HS-5 (cell line): Measurements from ENCODE around the gene SLC25A42.
"Not testable (repeated sequence)": the region's sequence is repeated elsewhere in the genome, so short reads cannot be mapped to it uniquely, and the experiment has no call there.

Experiments used
- DNase-seq: peaks from one replicate; pipeline ENCODE4 v3.0.0-alpha.2; 2012; ENCODE audit warnings: low read depth

The SLC25A42 gene

DNA sequence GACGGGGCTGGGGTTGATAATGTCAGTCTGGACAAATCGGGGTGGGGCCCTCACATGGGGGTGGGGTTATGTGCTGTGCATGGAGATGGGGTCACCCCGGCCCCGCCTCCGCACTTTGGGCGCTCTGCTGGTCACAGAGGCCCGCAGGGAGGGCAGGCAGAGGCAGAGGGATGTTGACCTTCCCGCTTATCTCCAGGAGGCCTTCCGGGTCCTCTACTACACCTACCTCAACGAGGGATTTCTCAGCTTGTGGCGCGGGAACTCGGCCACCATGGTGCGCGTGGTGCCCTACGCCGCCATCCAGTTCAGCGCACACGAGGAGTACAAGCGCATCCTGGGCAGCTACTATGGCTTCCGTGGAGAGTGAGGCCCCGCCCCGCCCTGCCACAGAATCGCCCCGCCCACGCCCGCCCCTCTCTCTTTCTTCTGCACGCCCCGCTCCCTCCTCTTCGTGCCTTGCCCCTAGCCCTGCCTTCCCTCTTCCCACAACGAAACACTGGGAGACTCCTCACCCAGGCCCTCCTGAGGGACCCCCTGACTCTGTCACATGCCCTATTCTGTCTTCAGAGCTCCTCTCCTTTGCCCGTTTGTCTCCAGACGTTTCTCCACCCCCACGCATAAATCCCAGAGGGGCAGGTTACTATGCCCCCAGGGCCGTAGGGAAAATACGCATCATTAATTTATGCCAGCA, 41.7 kb downstream of the SLC25A42 start:
- no peak for DNase-seq

DNA sequence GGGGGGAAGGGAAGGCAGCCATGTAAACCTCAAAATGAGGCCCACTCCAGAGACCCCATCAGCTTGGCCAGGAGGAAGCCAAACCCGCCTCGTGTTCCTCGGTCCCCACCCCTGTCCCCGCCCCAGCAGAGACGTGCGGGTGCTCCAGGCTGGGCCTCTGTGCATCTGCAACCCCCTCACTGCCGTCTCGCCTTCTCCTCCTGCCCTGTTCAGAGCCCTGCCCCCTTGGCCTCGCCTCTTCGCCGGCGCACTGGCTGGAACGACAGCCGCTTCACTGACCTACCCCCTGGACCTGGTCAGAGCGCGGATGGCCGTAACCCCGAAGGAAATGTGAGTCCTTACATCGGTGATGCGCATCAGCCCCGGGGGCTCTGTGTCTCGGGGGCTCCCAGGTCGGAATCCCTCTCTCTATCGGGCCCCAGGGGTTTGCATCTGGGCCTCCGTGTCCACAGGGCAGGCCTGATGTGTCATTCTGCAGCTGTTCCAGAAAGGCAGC, 42.3 kb downstream of the SLC25A42 start:
- no peak for DNase-seq

GRCh38 chr19:19106938-19107337, 43.1 kb downstream of the SLC25A42 start:
- DNase-seq = not testable (repeated sequence)

- no peak for DNase-seq
Measured at GRCh38 chr19:19107654-19108053, 43.9 kb downstream of the SLC25A42 start.

- no peak for DNase-seq
Measured at GRCh38 chr19:19109601-19110000, 45.8 kb downstream of the SLC25A42 start.

DNA sequence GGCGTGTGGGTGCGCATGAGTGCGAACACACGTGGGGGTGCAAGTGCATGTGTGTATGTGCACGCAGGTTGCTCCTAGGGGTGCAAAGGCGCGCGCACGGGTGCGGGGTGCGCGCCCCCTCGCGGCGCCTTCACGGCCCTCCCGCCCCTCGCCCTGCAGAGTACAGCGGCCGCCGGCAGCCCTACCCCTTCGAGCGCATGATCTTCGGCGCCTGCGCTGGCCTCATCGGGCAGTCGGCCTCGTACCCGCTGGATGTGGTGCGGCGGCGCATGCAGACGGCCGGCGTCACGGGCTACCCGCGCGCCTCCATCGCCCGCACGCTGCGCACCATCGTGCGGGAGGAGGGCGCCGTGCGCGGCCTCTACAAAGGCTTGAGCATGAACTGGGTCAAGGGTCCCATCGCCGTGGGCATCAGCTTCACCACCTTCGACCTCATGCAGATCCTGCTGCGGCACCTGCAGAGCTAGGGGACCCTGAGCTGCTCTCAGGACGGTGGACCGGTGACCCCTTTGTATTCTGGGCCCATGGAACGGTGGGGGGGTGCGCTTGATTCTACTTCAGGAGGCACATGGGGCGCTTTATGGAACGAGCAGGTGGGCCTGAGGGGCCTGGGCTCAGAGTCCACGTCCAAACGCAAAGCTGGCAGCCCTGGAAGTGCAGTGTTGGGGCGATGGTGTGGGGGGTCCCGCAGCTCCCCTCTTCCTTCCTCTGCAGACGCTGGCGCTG, 46.8 kb downstream of the SLC25A42 start:
- DNase-seq = no peak

DNA sequence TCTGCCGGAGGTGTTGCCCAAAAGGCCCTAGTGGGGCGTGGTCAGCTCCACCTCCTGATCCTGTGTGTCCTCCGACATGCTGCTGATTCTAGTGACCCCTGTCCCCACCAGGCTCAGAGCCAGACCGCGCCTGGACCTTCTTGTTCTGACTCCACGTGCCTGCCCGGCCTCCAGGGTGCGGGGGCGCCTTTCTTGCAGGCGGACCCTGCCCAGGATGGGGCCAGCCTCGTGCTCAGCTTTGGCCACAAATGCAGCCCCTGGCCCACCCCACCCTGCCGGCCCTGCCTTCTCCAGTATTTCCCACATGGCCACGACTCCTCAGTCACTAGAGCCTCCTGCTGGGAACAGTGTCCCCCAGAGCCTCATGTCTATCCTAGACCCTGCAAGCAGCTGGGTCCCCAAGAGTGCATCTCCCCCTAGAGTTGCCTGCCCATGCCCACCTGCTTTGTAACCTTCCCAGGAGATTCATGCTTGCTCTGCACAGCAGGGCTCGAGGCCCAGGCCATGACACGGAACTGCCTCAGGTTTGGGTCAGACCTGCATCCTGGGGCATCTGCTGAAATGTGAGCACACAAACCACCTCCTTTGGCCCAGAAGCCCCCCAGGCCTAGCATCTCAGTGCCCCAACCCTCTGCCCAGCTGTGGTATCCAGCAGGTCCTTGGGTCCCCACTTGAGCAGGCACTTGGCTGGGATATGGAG, 47.5 kb downstream of the SLC25A42 start:
- DNase-seq = no peak

DNA sequence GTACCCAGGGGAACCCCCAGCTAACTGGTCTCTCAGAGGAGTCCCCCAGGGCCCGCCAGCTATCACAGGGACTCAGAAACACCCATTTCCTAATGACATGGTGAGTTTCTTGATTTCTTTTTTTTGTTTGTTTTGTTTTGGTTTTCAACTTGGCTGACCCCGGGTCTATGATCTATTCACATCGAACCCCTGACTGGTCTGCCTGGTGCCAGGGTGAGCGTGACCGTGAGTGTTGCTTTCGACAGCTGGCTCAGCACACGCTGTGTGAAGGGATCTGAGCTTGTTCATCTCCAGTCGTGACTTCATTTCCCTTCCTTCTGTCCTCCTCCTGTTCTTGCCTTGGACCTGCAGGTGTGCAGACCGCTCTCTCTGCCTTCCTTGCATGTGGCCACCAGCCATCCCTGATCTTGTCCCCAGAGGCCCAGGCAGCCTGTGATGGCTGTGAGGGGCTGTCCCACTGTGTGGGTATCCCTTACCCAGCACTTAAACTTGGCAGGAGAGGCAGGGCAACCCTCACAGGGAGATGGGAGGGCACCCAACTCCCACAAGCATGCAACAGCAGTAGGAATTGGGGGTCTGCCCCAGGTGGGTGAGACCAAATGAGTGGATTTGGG, 48.3 kb downstream of the SLC25A42 start:
- no peak for DNase-seq

DNA sequence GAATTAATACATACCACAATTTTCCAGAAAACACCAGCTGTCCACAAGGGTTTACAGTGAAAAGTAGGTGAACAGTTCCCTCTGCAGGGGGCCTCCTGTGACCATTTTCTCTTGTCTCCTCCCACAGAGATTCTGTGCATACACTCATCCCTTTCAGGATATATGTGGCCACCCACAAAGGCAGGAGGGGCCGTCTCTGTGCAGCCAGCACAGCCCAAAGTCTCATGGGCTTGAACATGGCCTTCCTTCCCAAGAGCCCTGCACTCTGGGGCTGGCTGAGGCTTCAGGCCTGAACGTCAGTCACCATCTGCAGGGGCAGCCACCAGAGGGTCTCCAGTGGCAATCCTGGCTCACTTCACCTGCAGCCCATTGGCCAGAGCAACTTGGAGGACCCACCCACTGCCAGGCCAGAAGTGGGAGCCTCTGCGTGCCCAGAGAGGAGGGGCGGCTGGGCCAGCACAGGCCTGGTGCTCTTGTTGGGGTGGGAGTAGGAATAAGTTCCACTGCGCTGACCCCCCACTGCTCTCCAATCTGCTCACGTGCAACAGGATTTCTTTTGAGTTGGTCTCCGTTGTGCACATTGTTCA, 49.3 kb downstream of the SLC25A42 start:
- no peak for DNase-seq

DNA sequence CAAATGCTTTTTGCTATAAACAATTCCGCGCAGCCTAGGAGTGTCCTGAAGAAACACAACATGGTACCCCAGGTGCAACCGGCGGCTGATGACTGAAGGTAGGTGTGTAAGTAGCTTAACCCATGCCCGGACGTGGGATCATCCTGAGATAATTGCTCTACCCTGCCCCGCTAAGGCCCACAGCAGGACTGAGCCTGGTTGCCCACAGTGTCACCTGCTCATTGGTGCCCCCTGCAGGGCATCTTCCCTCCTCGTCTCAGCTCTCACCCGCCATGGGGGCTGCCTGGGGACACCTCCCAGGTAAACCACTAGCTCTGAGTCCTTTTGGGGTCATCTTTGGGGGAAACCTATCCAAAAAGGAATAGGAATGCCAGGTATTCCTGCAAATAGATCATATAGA, 52.2 kb downstream of the SLC25A42 start:
- DNase-seq = no peak

- no peak for DNase-seq
Measured at GRCh38 chr19:19119325-19120237, 55.8 kb downstream of the SLC25A42 start.

DNA sequence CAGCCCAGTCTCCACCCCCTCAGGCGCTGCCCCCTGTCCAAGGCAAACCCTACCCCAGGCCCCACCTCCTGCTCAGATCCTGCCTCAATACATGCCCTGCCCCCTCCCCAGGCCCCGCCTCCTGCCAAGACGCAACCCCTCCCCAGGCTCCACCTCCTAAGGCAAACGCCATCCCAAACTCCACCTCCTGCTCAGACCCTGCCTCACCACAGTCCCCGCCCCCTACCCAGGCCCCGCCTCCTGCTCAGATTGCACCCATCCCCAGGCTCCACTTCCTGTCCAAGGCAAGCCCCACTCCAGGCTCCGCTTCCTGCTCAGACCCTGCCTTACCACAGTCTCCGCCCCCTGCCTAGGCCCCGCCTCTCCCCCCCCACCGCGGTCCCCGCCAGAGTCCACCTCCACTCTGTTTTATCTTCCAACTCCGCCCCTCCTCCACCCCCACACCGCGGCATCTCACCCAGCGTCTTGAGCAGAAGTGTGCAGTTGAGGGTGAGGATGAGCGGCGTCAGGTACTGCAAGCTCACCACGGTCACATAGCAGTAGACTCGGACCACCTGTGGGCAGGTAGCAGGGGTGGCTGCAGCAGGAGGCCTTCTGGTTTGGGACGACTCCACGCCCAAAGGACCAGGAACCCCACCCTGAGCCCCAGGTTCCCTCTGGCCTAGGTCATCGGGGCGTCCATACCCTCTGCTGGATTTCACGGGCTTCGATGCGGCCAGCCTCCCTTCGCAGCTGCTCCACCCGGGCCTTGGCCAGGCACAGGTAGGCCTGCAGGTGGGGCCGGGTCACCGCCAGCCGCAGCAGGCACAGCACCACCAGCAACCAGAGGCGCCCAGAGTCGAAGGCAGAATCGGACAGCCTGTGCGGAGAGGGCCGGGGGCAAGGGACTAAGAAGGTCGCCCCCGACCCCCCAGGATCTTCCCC, 56.8 kb downstream of the SLC25A42 start:
- DNase-seq = no peak

DNA sequence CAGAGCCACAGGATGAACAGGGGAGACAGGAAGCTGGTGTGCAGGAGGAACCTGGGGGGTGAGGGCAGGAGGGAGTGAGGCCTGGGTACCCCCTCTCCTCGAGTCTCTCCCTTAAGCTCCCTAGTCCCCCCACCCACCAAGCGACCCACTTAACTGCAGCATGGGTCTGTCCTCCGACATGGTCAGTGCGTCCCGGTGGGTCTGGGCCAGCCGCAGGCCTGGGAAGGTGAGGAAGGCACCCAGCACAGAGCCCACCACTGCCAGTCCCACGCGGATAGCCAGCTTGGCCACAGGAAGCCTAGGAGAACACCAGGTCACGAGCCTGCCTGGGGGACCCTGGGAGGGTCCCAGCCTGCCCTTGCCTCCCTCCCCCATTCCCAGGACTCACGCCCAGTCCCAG, 57.6 kb downstream of the SLC25A42 start:
- DNase-seq = no peak

- no peak for DNase-seq
Measured at GRCh38 chr19:19122902-19123301, 59.1 kb downstream of the SLC25A42 start.

DNA sequence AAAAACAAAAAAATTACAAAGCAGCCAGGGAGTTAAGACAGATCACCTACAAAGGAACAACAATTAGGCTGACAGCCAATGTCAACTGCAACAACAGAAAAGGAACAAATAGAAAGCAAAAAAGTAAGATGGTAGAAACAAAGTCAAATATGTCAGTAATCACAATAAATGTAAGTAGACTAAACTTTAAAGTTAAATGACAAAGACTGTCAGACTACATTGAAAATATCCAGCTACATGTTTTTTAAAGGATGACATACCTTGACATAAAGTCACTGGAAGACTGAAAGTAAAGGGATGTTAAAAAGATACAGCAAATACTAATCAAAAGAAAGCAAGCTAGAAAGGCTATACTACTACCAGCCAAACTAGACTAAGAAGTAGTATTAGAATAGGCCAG, 59.6 kb downstream of the SLC25A42 start:
- DNase-seq = no peak

DNA sequence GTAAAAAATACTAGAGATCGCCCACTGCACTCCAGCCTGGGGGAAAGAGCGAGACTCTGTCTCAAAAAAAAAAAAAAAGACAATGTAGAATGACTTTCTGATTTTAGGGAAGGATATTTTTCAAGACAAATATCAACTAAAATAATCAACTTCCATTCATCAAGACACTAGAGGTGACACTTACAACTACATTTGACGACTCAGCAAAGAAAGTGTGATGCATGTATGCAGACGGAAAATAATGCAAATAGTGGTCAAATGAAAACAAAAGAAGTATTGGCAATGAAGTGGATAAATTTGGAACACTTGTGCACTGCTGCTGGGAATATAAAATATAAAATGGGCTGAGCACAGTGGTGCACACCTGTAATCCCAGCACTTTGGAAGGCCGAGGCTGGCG, 62.3 kb downstream of the SLC25A42 start:
- DNase-seq = no peak

DNA sequence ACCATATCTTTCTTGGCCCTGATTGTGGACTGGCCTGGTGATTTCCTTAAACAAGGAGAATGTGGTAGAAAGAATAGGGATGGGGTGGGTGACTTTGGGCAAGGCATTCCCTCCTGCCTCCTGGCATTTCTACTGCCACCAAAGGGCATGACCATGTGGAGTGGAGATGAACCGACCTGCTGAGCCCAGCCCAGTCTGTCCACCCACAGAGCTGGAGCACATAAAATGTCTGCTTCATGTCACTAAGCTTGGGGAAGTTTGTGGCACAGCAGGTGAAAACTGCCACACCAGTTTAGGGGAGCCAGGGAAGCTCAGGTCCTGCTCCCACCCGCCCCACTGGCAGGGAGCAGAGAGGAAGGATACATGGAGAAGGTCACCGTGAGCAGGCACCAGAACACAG, 68.2 kb downstream of the SLC25A42 start:
- no peak for DNase-seq

DNA sequence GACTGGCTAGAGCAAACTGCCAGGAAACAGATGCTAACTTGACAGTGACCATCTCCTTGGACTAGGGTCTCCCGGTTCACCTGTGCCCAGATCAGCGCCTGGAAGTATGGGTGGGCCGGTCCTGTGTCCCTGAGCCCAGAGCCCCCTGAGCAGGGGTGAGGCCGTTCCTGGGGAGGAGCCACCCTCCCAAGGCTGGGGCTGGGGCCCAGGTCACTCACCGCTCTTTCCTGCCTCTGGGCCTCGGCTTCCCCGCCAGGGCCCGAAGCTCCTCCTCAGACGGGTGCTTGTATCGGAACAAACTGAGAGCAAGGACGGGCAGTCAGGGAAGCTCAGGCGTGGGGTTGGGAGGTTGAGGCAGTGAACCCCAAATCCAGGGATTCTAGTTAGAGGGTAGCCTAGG, 69.1 kb downstream of the SLC25A42 start:
- DNase-seq = no peak

GRCh38 chr19:19133985-19134384, 70.2 kb downstream of the SLC25A42 start:
- DNase-seq = no peak

DNA sequence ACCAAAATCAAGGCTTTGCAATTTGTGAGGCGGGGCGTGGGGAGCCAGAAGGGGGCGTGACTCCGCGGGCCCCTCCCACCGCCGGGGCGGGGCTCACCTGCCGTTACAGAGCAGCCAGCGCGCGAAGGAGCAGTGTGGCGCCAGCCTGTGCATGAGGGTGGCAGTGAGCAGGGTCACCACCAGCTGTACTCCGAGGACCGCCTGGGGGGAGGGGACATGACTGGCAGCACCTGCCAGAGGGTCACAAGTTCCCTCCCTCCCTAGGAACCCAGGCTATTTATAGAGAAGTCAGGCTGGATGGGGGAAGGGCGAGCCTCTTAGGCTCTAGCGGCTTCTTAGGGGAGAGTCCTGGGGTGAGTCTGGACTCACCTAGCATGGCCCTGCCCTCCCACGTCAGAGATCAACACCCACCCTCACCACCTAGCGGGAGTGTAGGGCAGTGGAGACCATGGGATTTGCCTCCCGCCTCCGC, 70.9 kb downstream of the SLC25A42 start:
- no peak for DNase-seq
